IMR-90 (cell line): ENCODE measurements around the gene SLC28A2. TPM values are rescaled to one million over a fixed set of nuclear protein-coding genes. Genes with fewer than 3 reads are reported as not detected.
A peak's percentile ranks its signal among the peaks of the same experiment; 100 is the strongest.

ENCODE experiments used
- ATAC-seq: fragments of 200-7000 bp; cut with Tn5 transposase; 2 replicates; pipeline ENCODE4 v1.9.1; 2020; ENCODE audit warnings: low read depth, mild to moderate bottlenecking, moderate library complexity
- BruUV-seq: library from RNA; stranded (reverse); fragments of 400-500 nt; replicated peaks from 2 replicates; lab custom pipeline; 2021; lab: Mats Ljungman, UMichigan
- CTCF ChIA-PET: fragments of 300-600 bp; formaldehyde crosslinking; extraction: SDS; loops from one replicate; lab custom pipeline; 2021; ENCODE audit warnings: antibody characterized with exemption; lab: Yijun Ruan, JAX
- POLR2A ChIA-PET: fragments of 300-600 bp; sonication (Branson Sonifier 250); formaldehyde crosslinking; loops from one replicate; lab custom pipeline; 2022; ENCODE audit warnings: antibody characterized with exemption; ENCODE audit not compliant: unreplicated experiment; lab: Charles Lee
- DNase-seq: peaks from one replicate; pipeline ENCODE4 v3.0.0; 2013
- H2AFZ ChIP-seq: replicated peaks from 2 replicates; pipeline ENCODE3; 2013; ENCODE audit warnings: low read length, mild to moderate bottlenecking; ENCODE audit not compliant: poor library complexity
- H2AK5ac ChIP-seq: 2 replicates; pipeline ENCODE4 v1.6.1; 2013; ENCODE audit warnings: low read depth, low read length, inconsistent platforms
- H2AK9ac ChIP-seq: replicated peaks from 2 replicates; pipeline ENCODE3; 2013; ENCODE audit warnings: mild to moderate bottlenecking, low read depth, low read length, moderate library complexity; ENCODE audit not compliant: poor library complexity
- H2BK120ac ChIP-seq: 2 replicates; pipeline ENCODE4 v1.6.1; 2013; ENCODE audit warnings: low read depth, low read length, inconsistent platforms
- H2BK15ac ChIP-seq: 3 replicates; pipeline ENCODE4 v1.6.1; 2013; ENCODE audit warnings: low read depth, low read length, inconsistent platforms
- H2BK20ac ChIP-seq: 2 replicates; pipeline ENCODE4 v1.6.1; 2013; ENCODE audit warnings: low read depth, mild to moderate bottlenecking, inconsistent platforms, low read length, moderate library complexity
- H2BK5ac ChIP-seq: 2 replicates; pipeline ENCODE4 v1.6.1; 2013; ENCODE audit warnings: mild to moderate bottlenecking, low read depth, low read length, inconsistent platforms; ENCODE audit not compliant: poor library complexity, severe bottlenecking
- H3K14ac ChIP-seq: replicated peaks from 2 replicates; pipeline ENCODE4 v1.6.1; 2013; ENCODE audit warnings: low read depth, low read length, inconsistent platforms
- H3K18ac ChIP-seq: 2 replicates; pipeline ENCODE4 v1.6.1; 2013; ENCODE audit warnings: low read depth, low read length, control low read depth
- H3K23ac ChIP-seq: 2 replicates; pipeline ENCODE4 v1.6.1; 2013; ENCODE audit warnings: low read depth, low read length, inconsistent platforms
- H3K27ac ChIP-seq: 2 replicates; pipeline ENCODE4 v1.5.1; 2013; ENCODE audit warnings: mild to moderate bottlenecking, control low read depth, low read length; ENCODE audit not compliant: insufficient read depth
- H3K27me3 ChIP-seq: 2 replicates; pipeline ENCODE4 v1.6.1; 2013; ENCODE audit warnings: low read length; ENCODE audit not compliant: control insufficient read depth, insufficient read depth
- H3K36me3 ChIP-seq: 2 replicates; pipeline ENCODE4 v1.6.1; 2013; ENCODE audit warnings: low read length, mixed read lengths; ENCODE audit not compliant: control insufficient read depth, insufficient read depth
- H3K4ac ChIP-seq: 2 replicates; pipeline ENCODE4 v1.6.1; 2013; ENCODE audit warnings: low read depth, low read length, inconsistent platforms
- H3K4me1 ChIP-seq: 2 replicates; pipeline ENCODE4 v1.6.1; 2013; ENCODE audit warnings: low read length, mixed read lengths; ENCODE audit not compliant: control insufficient read depth, insufficient read depth
- H3K4me2 ChIP-seq: 2 replicates; pipeline ENCODE4 v1.6.1; 2013; ENCODE audit warnings: low read depth, mild to moderate bottlenecking, control low read depth, low read length, moderate library complexity
- H3K4me3 ChIP-seq: 2 replicates; pipeline ENCODE4 v1.5.1; 2013; ENCODE audit warnings: low read depth, mild to moderate bottlenecking, control low read depth, low read length, moderate library complexity; ENCODE audit not compliant: insufficient read depth
- H3K56ac ChIP-seq: 2 replicates; pipeline ENCODE4 v1.6.1; 2013; ENCODE audit warnings: low read length, inconsistent platforms; ENCODE audit not compliant: insufficient read depth; ENCODE audit errors: extremely low read depth
- H3K79me1 ChIP-seq, 2 experiments: 2 replicates each; pipeline ENCODE4 v1.6.1; 2013; ENCODE audit warnings: low read length in 2 of 2, inconsistent platforms in 1 of 2, low read depth in 1 of 2
- H3K9ac ChIP-seq: 2 replicates; pipeline ENCODE4 v1.6.1; 2013; ENCODE audit warnings: low read depth, low read length, control low read depth
- H3K9me1 ChIP-seq: 2 replicates; pipeline ENCODE4 v1.6.1; 2013; ENCODE audit warnings: low read length, inconsistent platforms; ENCODE audit not compliant: insufficient read depth
- H3K9me3 ChIP-seq: 2 replicates; pipeline ENCODE4 v1.6.1; 2013; ENCODE audit warnings: low read length; ENCODE audit not compliant: control insufficient read depth, insufficient read depth
- H4K20me1 ChIP-seq: 2 replicates; pipeline ENCODE4 v1.6.1; 2013; ENCODE audit warnings: low read length, inconsistent platforms; ENCODE audit not compliant: insufficient read depth
- H4K5ac ChIP-seq: 2 replicates; pipeline ENCODE4 v1.6.1; 2013; ENCODE audit warnings: mild to moderate bottlenecking, low read depth, low read length, control low read depth
- H4K8ac ChIP-seq, 2 experiments: 2 replicates each; pipeline ENCODE4 v1.6.1; 2013; ENCODE audit warnings: low read depth in 2 of 2, low read length in 2 of 2, control low read depth in 1 of 2, inconsistent platforms in 1 of 2
- H4K91ac ChIP-seq: 2 replicates; pipeline ENCODE4 v1.6.1; 2013; ENCODE audit warnings: low read depth, low read length, inconsistent platforms; ENCODE audit not compliant: insufficient read depth
- BHLHE40 ChIP-seq: fragments of 150-350 bp; IDR thresholded peaks from 2 replicates; pipeline ENCODE4 v1.6.1; 2016; ENCODE audit warnings: mild to moderate bottlenecking, low read depth, low read length
- CHD1 ChIP-seq: IDR thresholded peaks from 2 replicates; pipeline ENCODE4 v1.6.1; 2012; ENCODE audit warnings: low read depth, low read length, improper control_type of control experiment
- MAZ ChIP-seq: IDR thresholded peaks from 2 replicates; pipeline ENCODE4 v1.6.1; 2012; ENCODE audit warnings: low read depth, mild to moderate bottlenecking, low read length, improper control_type of control experiment, moderate library complexity, borderline replicate concordance
- RAD21 ChIP-seq: IDR thresholded peaks from 2 replicates; pipeline ENCODE4 v1.6.1; 2012; ENCODE audit warnings: low read length, improper control_type of control experiment
- SMC3 ChIP-seq: fragments of 150-350 bp; IDR thresholded peaks from 2 replicates; pipeline ENCODE4 v1.6.1; 2016; ENCODE audit warnings: low read depth, mild to moderate bottlenecking, antibody characterized with exemption, low read length, moderate library complexity
- WGBS, 2 experiments: methylation state at CpG; one replicate each; pipeline versions ENCODE4 v1.1.5 to v1.1.7; 2013; ENCODE audit warnings: missing lambda C conversion rate in 2 of 2; ENCODE audit not compliant: insufficient read length in 1 of 2; ENCODE audit errors: extremely low coverage in 2 of 2; 5-methylcytosine and 5-hydroxymethylcytosine counted together
- dilution Hi-C: fragments of 300-500 bp; cut with HindIII; formaldehyde crosslinking; loops from one replicate; pipeline ENCODE4 v1.14.3; 2018; ENCODE audit warnings: low sequenced_read_pairs; ENCODE audit not compliant: unreplicated experiment
- in situ Hi-C: fragments of 300-500 bp; cut with MboI; formaldehyde crosslinking; loops from 3 replicates; pipeline ENCODE4 v1.14.3; 2019; ENCODE audit warnings: low sequenced_read_pairs, inconsistent platforms, mixed read lengths
- intact Hi-C: fragments of 100-400 bp; cut with micrococcal nuclease; formaldehyde crosslinking; loops from 2 replicates; pipeline ENCODE4 v1.10.0; 2022
- polyA plus RNA-seq, 3 experiments: library from polyadenylated mRNA; depleted of rRNA; stranded (reverse); fragments of >200 nt; gene quantifications; 2 replicates each; pipeline ENCODE4 v1.2.3, GENCODE V29; 2012; ENCODE audit warnings: low replicate concordance in 1 of 3
- total RNA-seq: library from RNA; depleted of rRNA; stranded (reverse); fragments of >200 nt; gene quantifications from 2 replicates; pipeline ENCODE4 v1.2.3, GENCODE V29; 2012
- TF ChIP-seq, protein P1 (sequence below): conservative IDR thresholded peaks from 2 replicates; pipeline ENCODE4 v1.5.1; 2012; ENCODE audit warnings: mild to moderate bottlenecking, low read depth, low read length, improper control_type of control experiment

Gene SLC28A2
- total and polyA plus RNA-seq, 2 of the 4 experiments (the other 2 are of a cell fraction), result not detected

DNA sequence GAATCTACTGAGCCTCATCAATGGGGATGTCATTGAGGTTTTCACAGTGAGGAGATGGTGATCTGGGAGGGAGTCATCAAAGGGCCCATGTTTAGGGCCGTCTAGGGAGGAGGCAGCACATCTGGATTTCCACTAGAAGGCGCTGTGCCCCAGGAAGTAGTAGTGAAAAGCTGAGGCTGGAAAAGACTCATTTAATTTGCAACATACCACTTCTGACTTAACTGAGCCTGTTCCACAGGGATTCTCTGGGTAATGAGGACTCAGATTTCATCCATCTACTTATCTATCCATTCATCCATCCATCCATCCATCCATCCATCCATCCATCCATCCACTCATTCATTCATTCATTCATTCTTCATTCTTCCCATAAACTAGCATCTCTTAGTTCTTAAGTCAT, 46.8 kb upstream of the SLC28A2 start:
- intact Hi-C loops, result loop anchor here (1.0 to 5.0 kb wide), 3 partner anchors 42 to 194 kb away; partner anchors contain the start of gene GATM
- Histone ChIP-seq H3K18ac (no peak overlapping the region), H3K56ac (no peak overlapping the region), H3K36me3 (no peaks in the 10 kb centered on the region), H2BK5ac (no peak overlapping the region), H3K4ac (no peak overlapping the region), H3K27me3 (no peaks in the 10 kb centered on the region; the same call in 1 of the 2 replicates), H3K27ac (no peak overlapping the region), H3K4me3 (no peak overlapping the region), H3K14ac (no peak overlapping the region), H4K91ac (no peak overlapping the region), H3K9me3 (no peaks in the 10 kb centered on the region), H2AK5ac (no peak overlapping the region), H3K9ac (no peak overlapping the region), H3K79me1 (no peaks in the 10 kb centered on the region), H4K20me1 (no peaks in the 10 kb centered on the region), H3K4me1 (no peaks in the 10 kb centered on the region), H3K23ac (no peak overlapping the region), H3K9me1 (no peaks in the 10 kb centered on the region), H3K4me2 (no peak overlapping the region), H4K8ac (no peak overlapping the region), H2BK120ac (no peak overlapping the region), H2BK15ac (no peak overlapping the region), H2BK20ac (no peak overlapping the region), H4K5ac (no peak overlapping the region), H2AK9ac (no peak overlapping the region), H2AFZ (no peak overlapping the region)
- BruUV-seq, result no TSS peak
- peak; percentile 69 for DNase-seq
- ChIA-PET POLR2A (no interaction called here), CTCF (interaction anchor here (0.8 to 2.8 kb wide), 7 partner anchors 14 to 252 kb away, joined by 3 to 15 read pairs (median 3); no protein-coding TSS in a partner anchor)
- TF ChIP-seq, protein P1, sequence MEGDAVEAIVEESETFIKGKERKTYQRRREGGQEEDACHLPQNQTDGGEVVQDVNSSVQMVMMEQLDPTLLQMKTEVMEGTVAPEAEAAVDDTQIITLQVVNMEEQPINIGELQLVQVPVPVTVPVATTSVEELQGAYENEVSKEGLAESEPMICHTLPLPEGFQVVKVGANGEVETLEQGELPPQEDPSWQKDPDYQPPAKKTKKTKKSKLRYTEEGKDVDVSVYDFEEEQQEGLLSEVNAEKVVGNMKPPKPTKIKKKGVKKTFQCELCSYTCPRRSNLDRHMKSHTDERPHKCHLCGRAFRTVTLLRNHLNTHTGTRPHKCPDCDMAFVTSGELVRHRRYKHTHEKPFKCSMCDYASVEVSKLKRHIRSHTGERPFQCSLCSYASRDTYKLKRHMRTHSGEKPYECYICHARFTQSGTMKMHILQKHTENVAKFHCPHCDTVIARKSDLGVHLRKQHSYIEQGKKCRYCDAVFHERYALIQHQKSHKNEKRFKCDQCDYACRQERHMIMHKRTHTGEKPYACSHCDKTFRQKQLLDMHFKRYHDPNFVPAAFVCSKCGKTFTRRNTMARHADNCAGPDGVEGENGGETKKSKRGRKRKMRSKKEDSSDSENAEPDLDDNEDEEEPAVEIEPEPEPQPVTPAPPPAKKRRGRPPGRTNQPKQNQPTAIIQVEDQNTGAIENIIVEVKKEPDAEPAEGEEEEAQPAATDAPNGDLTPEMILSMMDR, result peak; percentile 85
- TF ChIP-seq SMC3, result peak; percentile 69
- TF ChIP-seq MAZ, result peak; percentile 28; the same call in 1 of the 2 replicates
- no peak for TF ChIP-seq BHLHE40
- TF ChIP-seq RAD21, result peak; percentile 80
- TF ChIP-seq CHD1, result no peak
- dilution Hi-C loops, result no loop called here
- no CpG with 5 or more reads among the region's 2 CpGs for WGBS, 2 experiments
- in situ Hi-C loops, result no loop called here
- peak; percentile 22; the same call in 1 of the 2 replicates for ATAC-seq
